Activated CD8-positive, alpha-beta T cell treated with anti-CD3 and anti-CD28 coated beads for 36 hours (primary cell): Measurements from ENCODE around the gene FCHSD2. TPM values are rescaled to one million over a fixed set of nuclear protein-coding genes. Genes with fewer than 3 reads are reported as not detected.

Experiments
- ATAC-seq: fragments of 200-7000 bp; cut with Tn5 transposase; one replicate; pipeline ENCODE4 v1.10.0; 2021; ENCODE audit warnings: mild to moderate bottlenecking, moderate library complexity
- CTCF ChIA-PET: fragments of 350-600 bp; sonication (Branson Sonifier 250); formaldehyde crosslinking; loops from one replicate; lab custom pipeline; 2021; ENCODE audit warnings: antibody characterized with exemption; lab: Charles Lee
- POLR2A ChIA-PET: fragments of 350-600 bp; sonication (Branson Sonifier 250); formaldehyde crosslinking; loops from one replicate; lab custom pipeline; 2021; ENCODE audit warnings: antibody characterized with exemption; lab: Charles Lee
- DNase-seq: peaks from one replicate; pipeline ENCODE4 v3.0.0-alpha.2; 2020
- H3K27ac Mint-ChIP-seq: one replicate; pipeline ENCODE4 v1.8.0; 2021; ENCODE audit warnings: mild to moderate bottlenecking, mixed read lengths
- H3K27me3 Mint-ChIP-seq: one replicate; pipeline ENCODE4 v1.8.0; 2021; ENCODE audit warnings: mixed read lengths
- H3K36me3 Mint-ChIP-seq: one replicate; pipeline ENCODE4 v1.8.0; 2021; ENCODE audit warnings: low read depth, mixed read lengths
- H3K4me1 Mint-ChIP-seq: one replicate; pipeline ENCODE4 v1.8.0; 2021; ENCODE audit warnings: low read depth, mixed read lengths
- H3K4me3 Mint-ChIP-seq: one replicate; pipeline ENCODE4 v1.8.0; 2021; ENCODE audit warnings: mild to moderate bottlenecking, moderate library complexity, mixed read lengths
- H3K9me3 Mint-ChIP-seq: one replicate; pipeline ENCODE4 v1.8.0; 2021; ENCODE audit warnings: mixed read lengths
- CTCF ChIP-seq: fragments of 200-600 bp; IDR thresholded peaks from one replicate; pipeline ENCODE4 v1.8.0; 2022; ENCODE audit warnings: antibody characterized with exemption, mild to moderate bottlenecking
- intact Hi-C: fragments of 100-400 bp; cut with micrococcal nuclease; formaldehyde crosslinking; loops from one replicate; pipeline ENCODE4 v1.10.0; 2022
- total RNA-seq, 2 experiments: library from RNA; stranded (reverse); gene quantifications; one replicate each; pipeline ENCODE4 v1.2.3, GENCODE V29; 2021

The FCHSD2 gene
- total RNA-seq, 2 experiments from 2014 or later = 23.6 to 24.8 TPM

GRCh38 chr11:72968390-72968789, 173.7 kb downstream of the FCHSD2 start:
- CTCF ChIA-PET = interaction anchor here (0.6 kb wide), 1 partner anchor 74 kb away, joined by 3 read pairs; no protein-coding TSS in a partner anchor
- H3K4me1 Mint-ChIP-seq = peaks cover 37% of the 10 kb centered on the region
- no peak overlapping the region for H3K4me3 Mint-ChIP-seq
- no peak for DNase-seq
- no peaks in the 10 kb centered on the region for H3K27me3 Mint-ChIP-seq
- H3K36me3 Mint-ChIP-seq = peaks cover 6% of the 10 kb centered on the region
- no peak for ATAC-seq
- intact Hi-C loops = no loop called here
- H3K9me3 Mint-ChIP-seq = no peaks in the 10 kb centered on the region
- POLR2A ChIA-PET = no interaction called here
- TF ChIP-seq CTCF = no peak
- H3K27ac Mint-ChIP-seq = no peak overlapping the region

GRCh38 chr11:72965672-72966071, 176.4 kb downstream of the FCHSD2 start:
- no peak overlapping the region for H3K27ac Mint-ChIP-seq
- no peak for TF ChIP-seq CTCF
- CTCF ChIA-PET = no interaction called here
- H3K36me3 Mint-ChIP-seq = peaks cover 6% of the 10 kb centered on the region
- no peaks in the 10 kb centered on the region for H3K27me3 Mint-ChIP-seq
- H3K4me1 Mint-ChIP-seq = peaks cover 35% of the 10 kb centered on the region
- DNase-seq (no peak), ATAC-seq (no peak)
- intact Hi-C loops = no loop called here
- H3K4me3 Mint-ChIP-seq = no peak overlapping the region
- POLR2A ChIA-PET = no interaction called here
- H3K9me3 Mint-ChIP-seq = no peaks in the 10 kb centered on the region

GRCh38 chr11:72962717-72963116, 179.4 kb downstream of the FCHSD2 start:
- ATAC-seq (no peak), DNase-seq (no peak)
- ChIA-PET POLR2A (no interaction called here), CTCF (interaction anchor here (1.0 kb wide), 1 partner anchor 215 kb away, joined by 3 read pairs; no protein-coding TSS in a partner anchor)
- no peak overlapping the region for H3K4me3 Mint-ChIP-seq
- intact Hi-C loops = no loop called here
- peak overlapping the region; percentile 43 for H3K27ac Mint-ChIP-seq
- H3K27me3 Mint-ChIP-seq = no peaks in the 10 kb centered on the region
- H3K36me3 Mint-ChIP-seq = peaks cover 9% of the 10 kb centered on the region
- H3K4me1 Mint-ChIP-seq = peaks cover 19% of the 10 kb centered on the region
- TF ChIP-seq CTCF = no peak
- H3K9me3 Mint-ChIP-seq = no peaks in the 10 kb centered on the region

GRCh38 chr11:72962084-72962483, 180.0 kb downstream of the FCHSD2 start:
- intact Hi-C loops = no loop called here
- ATAC-seq (no peak), DNase-seq (peak; percentile 13)
- H3K27ac Mint-ChIP-seq = peak overlapping the region; percentile 27
- no peak for TF ChIP-seq CTCF
- CTCF ChIA-PET = no interaction called here
- H3K36me3 Mint-ChIP-seq = peaks cover 13% of the 10 kb centered on the region
- H3K27me3 Mint-ChIP-seq = no peaks in the 10 kb centered on the region
- H3K9me3 Mint-ChIP-seq = peaks cover 2% of the 10 kb centered on the region
- POLR2A ChIA-PET = interaction anchor here (0.7 kb wide), 1 partner anchor 396 kb away, joined by 3 read pairs; no protein-coding TSS in a partner anchor
- H3K4me3 Mint-ChIP-seq = no peak overlapping the region
- H3K4me1 Mint-ChIP-seq = peaks cover 19% of the 10 kb centered on the region

GRCh38 chr11:72959998-72960731, 182.0 kb downstream of the FCHSD2 start:
- Mint-ChIP-seq H3K27me3 (no peaks in the 10 kb centered on the region), H3K27ac (no peak overlapping the region), H3K9me3 (peaks cover 2% of the 10 kb centered on the region), H3K36me3 (peaks cover 11% of the 10 kb centered on the region), H3K4me1 (peaks cover 18% of the 10 kb centered on the region), H3K4me3 (no peak overlapping the region)
- DNase-seq (no peak), ATAC-seq (peak; percentile 34)
- ChIA-PET POLR2A (interaction anchor here (0.5 kb wide), 1 partner anchor 69 kb away, joined by 3 read pairs; no protein-coding TSS in a partner anchor), CTCF (no interaction called here)
- TF ChIP-seq CTCF = no peak
- intact Hi-C loops = no loop called here
